PFSK-1 (cell line): ENCODE data around the gene ERC2.

Source experiments
- FOXP2 ChIP-seq: optimal IDR thresholded peaks from 2 replicates; pipeline ENCODE3; 2011; ENCODE audit warnings: borderline replicate concordance, control low read depth, inconsistent platforms; ENCODE audit not compliant: insufficient read depth; ENCODE audit errors: extremely low read length, extremely low read depth
- POLR2AphosphoS5 ChIP-seq: IDR thresholded peaks from 2 replicates; pipeline ENCODE4 v1.6.1; 2012; ENCODE audit warnings: low read depth, mild to moderate bottlenecking, control low read depth, low read length, moderate library complexity
- SIN3A ChIP-seq: IDR thresholded peaks from 2 replicates; pipeline ENCODE4 v1.6.1; 2012; ENCODE audit warnings: mild to moderate bottlenecking, low read length, moderate library complexity, borderline replicate concordance; ENCODE audit not compliant: insufficient read depth
- TAF1 ChIP-seq: IDR thresholded peaks from 2 replicates; pipeline ENCODE4 v1.6.1; 2012; ENCODE audit warnings: low read length, control low read depth, borderline replicate concordance; ENCODE audit not compliant: insufficient read depth
- TF ChIP-seq, protein P1 (sequence below), 2 experiments: IDR thresholded peaks; 2 replicates each; pipeline versions ENCODE4 v1.6.1 to v1.8.0; 2011 to 2012; ENCODE audit warnings: low read depth in 2 of 2, low read length in 2 of 2, control low read depth in 1 of 2, inconsistent platforms in 1 of 2, mild to moderate bottlenecking in 1 of 2, moderate library complexity in 1 of 2; ENCODE audit not compliant: insufficient read depth in 1 of 2

Gene ERC2

GRCh38 chr3:55974421-55975165 is 493.7 kb downstream of the ERC2 start:
- TF ChIP-seq TAF1 (no peak), FOXP2 (no peak), POLR2AphosphoS5 (no peak), SIN3A (no peak)
- TF ChIP-seq, protein P1, sequence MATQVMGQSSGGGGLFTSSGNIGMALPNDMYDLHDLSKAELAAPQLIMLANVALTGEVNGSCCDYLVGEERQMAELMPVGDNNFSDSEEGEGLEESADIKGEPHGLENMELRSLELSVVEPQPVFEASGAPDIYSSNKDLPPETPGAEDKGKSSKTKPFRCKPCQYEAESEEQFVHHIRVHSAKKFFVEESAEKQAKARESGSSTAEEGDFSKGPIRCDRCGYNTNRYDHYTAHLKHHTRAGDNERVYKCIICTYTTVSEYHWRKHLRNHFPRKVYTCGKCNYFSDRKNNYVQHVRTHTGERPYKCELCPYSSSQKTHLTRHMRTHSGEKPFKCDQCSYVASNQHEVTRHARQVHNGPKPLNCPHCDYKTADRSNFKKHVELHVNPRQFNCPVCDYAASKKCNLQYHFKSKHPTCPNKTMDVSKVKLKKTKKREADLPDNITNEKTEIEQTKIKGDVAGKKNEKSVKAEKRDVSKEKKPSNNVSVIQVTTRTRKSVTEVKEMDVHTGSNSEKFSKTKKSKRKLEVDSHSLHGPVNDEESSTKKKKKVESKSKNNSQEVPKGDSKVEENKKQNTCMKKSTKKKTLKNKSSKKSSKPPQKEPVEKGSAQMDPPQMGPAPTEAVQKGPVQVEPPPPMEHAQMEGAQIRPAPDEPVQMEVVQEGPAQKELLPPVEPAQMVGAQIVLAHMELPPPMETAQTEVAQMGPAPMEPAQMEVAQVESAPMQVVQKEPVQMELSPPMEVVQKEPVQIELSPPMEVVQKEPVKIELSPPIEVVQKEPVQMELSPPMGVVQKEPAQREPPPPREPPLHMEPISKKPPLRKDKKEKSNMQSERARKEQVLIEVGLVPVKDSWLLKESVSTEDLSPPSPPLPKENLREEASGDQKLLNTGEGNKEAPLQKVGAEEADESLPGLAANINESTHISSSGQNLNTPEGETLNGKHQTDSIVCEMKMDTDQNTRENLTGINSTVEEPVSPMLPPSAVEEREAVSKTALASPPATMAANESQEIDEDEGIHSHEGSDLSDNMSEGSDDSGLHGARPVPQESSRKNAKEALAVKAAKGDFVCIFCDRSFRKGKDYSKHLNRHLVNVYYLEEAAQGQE (IDR thresholded peaks at IDR 0.05; ENCODE audit: insufficient read depth in 1 of 2, low read depth in 2 of 2, low read length in 2 of 2), result no peak

- no peak for TF ChIP-seq FOXP2
- no peak for TF ChIP-seq SIN3A
- TF ChIP-seq, protein P1 (IDR thresholded peaks at IDR 0.05; ENCODE audit: insufficient read depth in 1 of 2, low read depth in 2 of 2, low read length in 2 of 2), result no peak
- TF ChIP-seq POLR2AphosphoS5, result no peak
- TF ChIP-seq TAF1, result no peak
Measured at GRCh38 chr3:55969634-55970033, 498.6 kb downstream of the ERC2 start.

GRCh38 chr3:55968331-55968730 is 499.9 kb downstream of the ERC2 start:
- TF ChIP-seq FOXP2 (no peak), SIN3A (no peak), TAF1 (no peak), POLR2AphosphoS5 (no peak)
- TF ChIP-seq, protein P1 (IDR thresholded peaks at IDR 0.05; ENCODE audit: insufficient read depth in 1 of 2, low read depth in 2 of 2, low read length in 2 of 2), result no peak

DNA sequence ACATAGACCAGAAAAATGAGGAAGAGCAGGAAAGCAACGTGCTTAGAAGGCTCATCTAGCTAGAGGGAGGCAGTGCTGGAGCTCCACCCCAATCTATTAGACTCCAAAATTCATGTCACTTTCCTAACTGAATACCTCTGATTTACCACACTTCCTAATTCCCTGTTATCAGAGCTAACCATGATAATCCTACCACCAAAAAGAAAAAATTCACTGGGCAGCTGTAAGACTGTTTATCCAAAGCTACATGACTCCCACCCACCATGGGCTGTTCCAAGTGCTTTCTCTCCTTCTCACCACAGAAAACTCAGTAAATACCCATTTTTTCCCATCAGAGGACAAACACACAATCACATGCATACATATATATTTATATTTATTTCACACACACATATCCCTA is 501.7 kb downstream of the ERC2 start:
- TF ChIP-seq TAF1 (no peak), SIN3A (no peak), FOXP2 (no peak), POLR2AphosphoS5 (no peak)
- TF ChIP-seq, protein P1 (IDR thresholded peaks at IDR 0.05; ENCODE audit: insufficient read depth in 1 of 2, low read depth in 2 of 2, low read length in 2 of 2), result no peak

DNA sequence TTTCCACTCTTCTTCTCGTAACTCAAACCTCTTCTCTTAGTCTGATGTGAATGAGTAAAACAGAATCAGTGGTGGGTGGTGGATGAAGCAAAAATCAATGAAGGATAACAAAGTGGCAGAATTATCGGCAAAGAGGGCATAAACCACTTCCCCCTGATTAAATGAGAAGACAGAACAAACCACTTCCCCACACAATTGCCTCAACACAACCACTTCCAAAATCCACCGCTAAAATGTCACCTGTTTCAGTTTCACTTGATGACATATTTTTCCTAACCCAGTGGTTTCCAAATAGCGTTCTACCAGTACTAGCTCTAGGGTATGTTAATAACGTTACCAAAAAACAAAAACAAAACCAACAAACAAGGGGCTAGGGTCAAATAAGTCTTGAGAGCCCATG is 502.5 kb downstream of the ERC2 start:
- TF ChIP-seq FOXP2 (no peak), SIN3A (no peak), POLR2AphosphoS5 (no peak)
- TF ChIP-seq, protein P1 (IDR thresholded peaks at IDR 0.05; ENCODE audit: insufficient read depth in 1 of 2, low read depth in 2 of 2, low read length in 2 of 2), result no peak
